Measurements from ENCODE around the gene NRG4.

DNA sequence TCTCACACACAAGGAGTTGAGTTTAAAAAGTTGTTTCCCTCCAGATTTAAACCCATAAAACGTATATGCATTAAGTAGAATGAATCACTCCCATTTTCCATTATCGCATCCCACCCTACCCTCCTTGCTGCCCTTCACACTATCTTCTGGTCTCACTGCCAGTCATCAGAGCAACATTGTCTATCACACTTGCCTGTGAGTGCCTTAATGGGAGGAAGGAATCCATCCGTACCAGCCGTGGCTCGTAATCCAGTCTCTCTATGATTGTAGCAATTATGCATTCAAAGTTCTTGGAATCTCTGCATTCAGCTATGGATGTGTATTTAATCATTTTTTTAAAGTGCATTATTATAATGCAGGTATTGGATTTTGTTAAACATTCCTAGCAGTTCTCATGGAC is 49.5 kb upstream of the NRG4 start:
- TF ChIP-seq, protein P1, sequence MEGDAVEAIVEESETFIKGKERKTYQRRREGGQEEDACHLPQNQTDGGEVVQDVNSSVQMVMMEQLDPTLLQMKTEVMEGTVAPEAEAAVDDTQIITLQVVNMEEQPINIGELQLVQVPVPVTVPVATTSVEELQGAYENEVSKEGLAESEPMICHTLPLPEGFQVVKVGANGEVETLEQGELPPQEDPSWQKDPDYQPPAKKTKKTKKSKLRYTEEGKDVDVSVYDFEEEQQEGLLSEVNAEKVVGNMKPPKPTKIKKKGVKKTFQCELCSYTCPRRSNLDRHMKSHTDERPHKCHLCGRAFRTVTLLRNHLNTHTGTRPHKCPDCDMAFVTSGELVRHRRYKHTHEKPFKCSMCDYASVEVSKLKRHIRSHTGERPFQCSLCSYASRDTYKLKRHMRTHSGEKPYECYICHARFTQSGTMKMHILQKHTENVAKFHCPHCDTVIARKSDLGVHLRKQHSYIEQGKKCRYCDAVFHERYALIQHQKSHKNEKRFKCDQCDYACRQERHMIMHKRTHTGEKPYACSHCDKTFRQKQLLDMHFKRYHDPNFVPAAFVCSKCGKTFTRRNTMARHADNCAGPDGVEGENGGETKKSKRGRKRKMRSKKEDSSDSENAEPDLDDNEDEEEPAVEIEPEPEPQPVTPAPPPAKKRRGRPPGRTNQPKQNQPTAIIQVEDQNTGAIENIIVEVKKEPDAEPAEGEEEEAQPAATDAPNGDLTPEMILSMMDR (IDR thresholded peaks at IDR 0.05; ENCODE audit: control extremely low read depth in 1 of 3, insufficient read depth in 1 of 3, low read depth in 1 of 3, low read length in 3 of 3): no peak
- TF ChIP-seq RFX5 (IDR thresholded peaks at IDR 0.05; ENCODE audit: borderline replicate concordance, low read depth, low read length): no peak
- TF ChIP-seq, protein P2, sequence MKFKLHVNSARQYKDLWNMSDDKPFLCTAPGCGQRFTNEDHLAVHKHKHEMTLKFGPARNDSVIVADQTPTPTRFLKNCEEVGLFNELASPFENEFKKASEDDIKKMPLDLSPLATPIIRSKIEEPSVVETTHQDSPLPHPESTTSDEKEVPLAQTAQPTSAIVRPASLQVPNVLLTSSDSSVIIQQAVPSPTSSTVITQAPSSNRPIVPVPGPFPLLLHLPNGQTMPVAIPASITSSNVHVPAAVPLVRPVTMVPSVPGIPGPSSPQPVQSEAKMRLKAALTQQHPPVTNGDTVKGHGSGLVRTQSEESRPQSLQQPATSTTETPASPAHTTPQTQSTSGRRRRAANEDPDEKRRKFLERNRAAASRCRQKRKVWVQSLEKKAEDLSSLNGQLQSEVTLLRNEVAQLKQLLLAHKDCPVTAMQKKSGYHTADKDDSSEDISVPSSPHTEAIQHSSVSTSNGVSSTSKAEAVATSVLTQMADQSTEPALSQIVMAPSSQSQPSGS (IDR thresholded peaks at IDR 0.05; ENCODE audit: low read length): no peak
- TF ChIP-seq EZH2 (IDR thresholded peaks at IDR 0.05; ENCODE audit: low read depth, low read length, severe bottlenecking): no peak
- no peak for TF ChIP-seq YY1 (IDR thresholded peaks at IDR 0.05; ENCODE audit: low read depth, low read length)
- TF ChIP-seq CBX8 (IDR thresholded peaks at IDR 0.05; ENCODE audit: borderline replicate concordance, low read depth, low read length): no peak
- no peak for TF ChIP-seq SP2 (IDR thresholded peaks at IDR 0.05; ENCODE audit: low read length)
- no peak for TF ChIP-seq EP300 (IDR thresholded peaks at IDR 0.05; ENCODE audit: borderline replicate concordance in 1 of 2, low read depth in 2 of 2, low read length in 2 of 2)
- no peak for TF ChIP-seq CHD7 (IDR thresholded peaks at IDR 0.05; ENCODE audit: insufficient replicate concordance, low read length)
- TF ChIP-seq JUND (IDR thresholded peaks at IDR 0.05; ENCODE audit: low read length): no peak
- TF ChIP-seq KDM1A (IDR thresholded peaks at IDR 0.05; ENCODE audit: borderline replicate concordance, low read length): no peak
- no peak for TF ChIP-seq SIN3A (conservative IDR thresholded peaks at IDR 0.05 in 1 of 2, IDR thresholded peaks at IDR 0.05 in 1 of 2; ENCODE audit: low read depth in 1 of 2, low read length in 2 of 2)
